IPS-18c (cell line): ENCODE data around the gene KIF24.

Experiments
- H3K4me3 ChIP-seq: 2 replicates; pipeline ENCODE4 v1.7.0; 2013; ENCODE audit warnings: low read depth, mild to moderate bottlenecking, low read length, moderate library complexity; ENCODE audit not compliant: insufficient read depth
- H3K9me3 ChIP-seq: one replicate; pipeline ENCODE4 v1.6.1; 2013; ENCODE audit warnings: mild to moderate bottlenecking, low read length, moderate library complexity; ENCODE audit not compliant: control insufficient read depth, insufficient read depth

The KIF24 gene

GRCh38 chr9:34291423-34291822 is 37.6 kb downstream of the KIF24 start:
- H3K9me3 ChIP-seq = no peaks in the 10 kb centered on the region

GRCh38 chr9:34291023-34291422 is 38.0 kb downstream of the KIF24 start:
- Histone ChIP-seq H3K4me3 (no peak overlapping the region), H3K9me3 (no peaks in the 10 kb centered on the region)

More at GRCh38 chr9:34291423-34291822, 37.6 kb downstream of the KIF24 start:
- H3K4me3 ChIP-seq = no peak overlapping the region

- H3K9me3 ChIP-seq = no peaks in the 10 kb centered on the region
- H3K4me3 ChIP-seq = no peak overlapping the region
Observed at GRCh38 chr9:34289159-34289558, 39.9 kb downstream of the KIF24 start.

GRCh38 chr9:34282096-34282495 is 47.0 kb downstream of the KIF24 start:
- no peaks in the 10 kb centered on the region for H3K9me3 ChIP-seq

GRCh38 chr9:34279411-34279810 is 49.7 kb downstream of the KIF24 start:
- Histone ChIP-seq H3K4me3 (no peak overlapping the region), H3K9me3 (no peaks in the 10 kb centered on the region)

More at GRCh38 chr9:34282096-34282495, 47.0 kb downstream of the KIF24 start:
- no peak overlapping the region for H3K4me3 ChIP-seq
